H1 (cell line): ENCODE measurements around the gene MRRF. TPM values are rescaled to one million over a fixed set of nuclear protein-coding genes. Genes with fewer than 3 reads are reported as not detected.

ENCODE experiments used
- CTCF ChIA-PET: fragments of 300-600 bp; sonication (Branson Sonifier 250); formaldehyde crosslinking; loops from one replicate; lab custom pipeline; 2021; ENCODE audit not compliant: partially characterized antibody; lab: Charles Lee
- POLR2A ChIA-PET: fragments of 300-600 bp; sonication (Branson Sonifier 250); formaldehyde crosslinking; loops from one replicate; lab custom pipeline; 2021; ENCODE audit warnings: inconsistent platforms; ENCODE audit not compliant: partially characterized antibody; lab: Charles Lee
- DNase-seq, 2 experiments: peaks; one replicate each; pipeline versions ENCODE4 v3.0.0 to v3.0.0-alpha.2; 2010 to 2022; ENCODE audit warnings: low spot score in 2 of 2, low read depth in 1 of 2, mixed read lengths in 1 of 2
- FAIRE-seq: peaks from 2 replicates; lab custom pipeline; 2011; peaks lifted over from hg19 to GRCh38; lab: Jason Lieb, UNC
- H2AFZ ChIP-seq: 2 replicates; pipeline ENCODE4 v1.8.1; 2012; ENCODE audit warnings: low read length, inconsistent platforms
- H2AK5ac ChIP-seq: 2 replicates; pipeline ENCODE4 v1.6.1; 2013; ENCODE audit warnings: low read depth, low read length
- H2BK120ac ChIP-seq: replicated peaks from 2 replicates; pipeline ENCODE3; 2013; ENCODE audit warnings: low read depth, low read length, inconsistent platforms
- H2BK12ac ChIP-seq: 2 replicates; pipeline ENCODE4 v1.6.1; 2013; ENCODE audit warnings: low read depth, low read length
- H2BK15ac ChIP-seq: 2 replicates; pipeline ENCODE4 v1.6.1; 2013; ENCODE audit warnings: low read length
- H2BK20ac ChIP-seq: 2 replicates; pipeline ENCODE4 v1.6.1; 2013; ENCODE audit warnings: low read length
- H2BK5ac ChIP-seq: 2 replicates; pipeline ENCODE4 v1.6.1; 2013; ENCODE audit warnings: low read depth, low read length
- H3K14ac ChIP-seq: 2 replicates; pipeline ENCODE4 v1.6.1; 2013; ENCODE audit warnings: inconsistent platforms; ENCODE audit not compliant: insufficient read length
- H3K18ac ChIP-seq: 2 replicates; pipeline ENCODE4 v1.6.1; 2013; ENCODE audit warnings: low read length; ENCODE audit errors: extremely low read depth
- H3K23ac ChIP-seq: 2 replicates; pipeline ENCODE4 v1.6.1; 2013; ENCODE audit warnings: inconsistent platforms; ENCODE audit not compliant: insufficient read length
- H3K23me2 ChIP-seq: 2 replicates; pipeline ENCODE4 v1.6.1; 2013; ENCODE audit warnings: low read depth, low read length
- H3K27ac ChIP-seq: 2 replicates; pipeline ENCODE4 v1.6.1; 2011; ENCODE audit warnings: low read depth, low read length, inconsistent platforms
- H3K27me3 ChIP-seq, 4 experiments: replicated peaks in 1 of 4; 1 replicate in 1 of 4; 2 replicates in 3 of 4; pipeline versions ENCODE4 v1.6.1 to v1.8.1; 2011 to 2013; ENCODE audit warnings: low read length in 3 of 4, mild to moderate bottlenecking in 3 of 4, inconsistent platforms in 2 of 4, mixed read lengths in 2 of 4, moderate library complexity in 1 of 4; ENCODE audit not compliant: control insufficient read depth in 3 of 4, insufficient read depth in 3 of 4; ENCODE audit errors: extremely low read depth in 1 of 4
- H3K36me3 ChIP-seq, 4 experiments: 2 replicates each; pipeline versions ENCODE4 v1.6.1 to v1.8.1; 2011 to 2013; ENCODE audit warnings: mild to moderate bottlenecking in 4 of 4, low read length in 3 of 4, moderate library complexity in 2 of 4, control low read depth in 1 of 4, inconsistent platforms in 1 of 4; ENCODE audit not compliant: insufficient read depth in 4 of 4, control insufficient read depth in 2 of 4
- H3K4ac ChIP-seq: replicated peaks from 2 replicates; pipeline ENCODE3; 2013; ENCODE audit warnings: low read length, low read depth, mixed read lengths, inconsistent platforms; ENCODE audit not compliant: insufficient read length
- H3K4me1 ChIP-seq, 4 experiments: replicated peaks in 1 of 4; 1 replicate in 1 of 4; 2 replicates in 3 of 4; pipeline versions ENCODE4 v1.6.1 to v1.8.1; 2011 to 2013; ENCODE audit warnings: low read length in 3 of 4, inconsistent platforms in 2 of 4, mixed read lengths in 1 of 4; ENCODE audit not compliant: insufficient read depth in 4 of 4, control insufficient read depth in 3 of 4
- H3K4me2 ChIP-seq, 2 experiments: 2 replicates each; pipeline versions ENCODE4 v1.6.1 to v1.8.1; 2011 to 2013; ENCODE audit warnings: low read depth in 2 of 2, low read length in 2 of 2, control low read depth in 1 of 2, inconsistent platforms in 1 of 2, mild to moderate bottlenecking in 1 of 2; ENCODE audit not compliant: insufficient read depth in 1 of 2
- H3K4me3 ChIP-seq, 4 experiments: fragments of 200-600, 300-600 bp in 1 of 4; sonication (generic), shearing (Covaris generic), sonication (Bioruptor Twin) in 1 of 4; 2 replicates each; pipeline versions ENCODE4 v1.5.1 to v1.8.1; 2011 to 2016; ENCODE audit warnings: low read length in 4 of 4, low read depth in 3 of 4, control low read depth in 2 of 4, inconsistent platforms in 2 of 4, mild to moderate bottlenecking in 2 of 4, mixed read lengths in 1 of 4, moderate library complexity in 1 of 4; ENCODE audit not compliant: insufficient read depth in 2 of 4; ENCODE audit errors: extremely low read depth in 1 of 4
- H3K56ac ChIP-seq: replicated peaks from 2 replicates; pipeline ENCODE3; 2013; ENCODE audit warnings: low read depth, mild to moderate bottlenecking, mixed read lengths, low read length, inconsistent platforms; ENCODE audit not compliant: insufficient read length
- H3K79me1 ChIP-seq: 2 replicates; pipeline ENCODE4 v1.6.1; 2013; ENCODE audit warnings: low read depth, low read length, control low read depth
- H3K79me2 ChIP-seq, 2 experiments: 2 replicates each; pipeline versions ENCODE4 v1.6.1 to v1.8.1; 2012 to 2013; ENCODE audit warnings: low read length in 2 of 2, mild to moderate bottlenecking in 2 of 2, inconsistent platforms in 1 of 2; ENCODE audit not compliant: insufficient read depth in 2 of 2, control insufficient read depth in 1 of 2
- H3K9ac ChIP-seq, 4 experiments: replicated peaks in 1 of 4; 1 replicate in 1 of 4; 2 replicates in 3 of 4; pipeline versions ENCODE4 v1.6.1 to v1.8.1; 2011 to 2013; ENCODE audit warnings: low read depth in 3 of 4, low read length in 3 of 4, control low read depth in 2 of 4, mild to moderate bottlenecking in 2 of 4, moderate library complexity in 2 of 4, inconsistent platforms in 1 of 4; ENCODE audit errors: extremely low read depth in 1 of 4
- H3K9me3 ChIP-seq, 2 experiments: 2 replicates each; pipeline versions ENCODE4 v1.6.1 to v1.8.1; 2012 to 2013; ENCODE audit warnings: mild to moderate bottlenecking in 2 of 2, moderate library complexity in 2 of 2, control low read depth in 1 of 2, inconsistent platforms in 1 of 2, low read depth in 1 of 2, low read length in 1 of 2, mixed read lengths in 1 of 2; ENCODE audit not compliant: insufficient read depth in 2 of 2
- H4K20me1 ChIP-seq, 2 experiments: replicated peaks in 1 of 2; 2 replicates each; pipeline versions ENCODE3 to v1.8.1; 2011 to 2013; ENCODE audit warnings: inconsistent platforms in 2 of 2, low read length in 2 of 2, mild to moderate bottlenecking in 1 of 2; ENCODE audit not compliant: insufficient read depth in 2 of 2, control insufficient read depth in 1 of 2
- H4K5ac ChIP-seq: 2 replicates; pipeline ENCODE4 v1.6.1; 2013; ENCODE audit warnings: low read length, low read depth, mixed read lengths, inconsistent platforms; ENCODE audit not compliant: insufficient read length
- H4K8ac ChIP-seq: 2 replicates; pipeline ENCODE4 v1.8.0; 2013; ENCODE audit warnings: mild to moderate bottlenecking, moderate library complexity, low read length, inconsistent platforms; ENCODE audit not compliant: insufficient read depth; ENCODE audit errors: extremely low read depth
- H4K91ac ChIP-seq: replicated peaks from 2 replicates; pipeline ENCODE3; 2013; ENCODE audit warnings: low read length, mixed read lengths, inconsistent platforms; ENCODE audit not compliant: insufficient read length
- CHD2 ChIP-seq: IDR thresholded peaks from 2 replicates; pipeline ENCODE4 v1.6.1; 2012; ENCODE audit warnings: low read length, improper control_type of control experiment
- CTBP2 ChIP-seq: IDR thresholded peaks from 2 replicates; pipeline ENCODE4 v1.7.0; 2011; ENCODE audit warnings: borderline replicate concordance, mild to moderate bottlenecking, moderate library complexity, mixed read lengths, low read length; ENCODE audit not compliant: insufficient read depth, insufficient read length
- CTCF ChIP-seq, 3 experiments: IDR thresholded peaks; 1 replicate in 2 of 3; 2 replicates in 1 of 3; pipeline versions ENCODE4 v1.5.1 to v1.6.1; 2011; ENCODE audit warnings: low read length in 3 of 3, mild to moderate bottlenecking in 3 of 3, inconsistent platforms in 2 of 3, low read depth in 1 of 3, moderate library complexity in 1 of 3; ENCODE audit not compliant: insufficient read depth in 1 of 3; ENCODE audit errors: control extremely low read depth in 1 of 3
- SP4 ChIP-seq: IDR thresholded peaks from 2 replicates; pipeline ENCODE4 v1.6.1; 2012; ENCODE audit warnings: low read length, inconsistent platforms
- USF2 ChIP-seq: IDR thresholded peaks from 2 replicates; pipeline ENCODE4 v1.6.1; 2011; ENCODE audit warnings: low read length, improper control_type of control experiment
- WGBS, 2 experiments: shearing (Covaris generic) in 1 of 2; methylation state at CpG; one replicate each; pipeline versions ENCODE4 v1.1.6 to v1.1.7; 2013 to 2015; ENCODE audit warnings: low lambda C conversion rate in 2 of 2, mixed read lengths in 2 of 2, inconsistent platforms in 1 of 2, low coverage in 1 of 2, missing lambda C conversion rate in 1 of 2; ENCODE audit not compliant: insufficient replicate concordance in 2 of 2, insufficient coverage in 1 of 2, insufficient read length in 1 of 2; ENCODE audit errors: extremely low coverage in 1 of 2, missing lambda C conversion rate in 1 of 2; 5-methylcytosine and 5-hydroxymethylcytosine counted together
- polyA plus RNA-seq, 7 experiments: library from polyadenylated mRNA; depleted of rRNA in 3 of 7; stranded (reverse) in 5 of 7; unstranded in 2 of 7; fragments of >200 nt in 5 of 7; fragments of 200-250 nt in 2 of 7; gene quantifications; 1 replicate in 5 of 7; 2 replicates in 1 of 7; 4 replicates in 1 of 7; pipeline versions ENCODE4 v1.2.1 to v1.2.3, GENCODE V29; 2011 to 2013; ENCODE audit warnings: missing spikeins in 2 of 7, mixed read lengths in 2 of 7
- total RNA-seq: library from RNA; stranded (reverse); fragmentation: NEBNext Ultra II Directional; extraction: Animal tissue kit (Norgen Biotek cat#: 25700); gene quantifications from 2 replicates; pipeline ENCODE4 v1.2.1, GENCODE V29; 2021

MRRF gene
- total and polyA plus RNA-seq, 2 of the 8 experiments (the other 6 are each of a cell fraction or from before 2014, with no cell fraction given), result 29.4 to 47.8 TPM

GRCh38 chr9:122294531-122294930, 29.8 kb downstream of the MRRF start:
- Histone ChIP-seq H4K8ac (no peak overlapping the region), H3K9me3 (no peaks in the 10 kb centered on the region), H3K4me2 (no peak overlapping the region), H3K4ac (no peak overlapping the region), H3K9ac (no peak overlapping the region), H2BK12ac (no peak overlapping the region), H2BK120ac (no peak overlapping the region), H3K27me3 (no peaks in the 10 kb centered on the region), H3K79me1 (no peaks in the 10 kb centered on the region), H2BK5ac (no peak overlapping the region), H3K14ac (no peak overlapping the region), H2AFZ (no peak overlapping the region), H2AK5ac (no peak overlapping the region), H3K18ac (no peak overlapping the region), H4K20me1 (peaks cover 0 to 1% of the 10 kb centered on the region in 2 experiments), H3K56ac (no peak overlapping the region), H3K27ac (no peak overlapping the region), H3K4me1 (no peaks in the 10 kb centered on the region), H2BK15ac (no peak overlapping the region), H3K4me3 (no peak overlapping the region), H3K36me3 (peaks cover 4 to 26% (median 19%) of the 10 kb centered on the region in 4 experiments; a peak in 7 of 8 replicates), H2BK20ac (no peak overlapping the region), H4K91ac (no peak overlapping the region), H3K79me2 (no peaks in the 10 kb centered on the region), H4K5ac (no peak overlapping the region), H3K23me2 (no peaks in the 10 kb centered on the region), H3K23ac (no peak overlapping the region)
- FAIRE-seq, result no peak
- DNase-seq, result no peak
- ChIA-PET CTCF (interaction anchor here (0.6 kb wide), 1 partner anchor 1872 kb away, joined by 3 read pairs; no protein-coding TSS in a partner anchor), POLR2A (no interaction called here)
- 86 to 100% methylated on average over 2 to 4 of the region's 4 CpGs for WGBS, 2 experiments
- TF ChIP-seq CTCF (IDR thresholded peaks at IDR 0.05; ENCODE audit: control extremely low read depth in 1 of 3, insufficient read depth in 1 of 3, low read depth in 1 of 3, low read length in 3 of 3) (no peak), CHD2 (no peak), SP4 (no peak), USF2 (no peak), CTBP2 (no peak)
